HG03159 (cell line): Measurements from ENCODE around the gene WNT8B.

Experiments
- ATAC-seq: cut with Tn5 transposase; IDR thresholded peaks from one replicate; pipeline ENCODE4 v1.9.1; 2021; ENCODE audit warnings: mild to moderate bottlenecking, moderate library complexity; ENCODE audit not compliant: unreplicated experiment

WNT8B gene, protein sequence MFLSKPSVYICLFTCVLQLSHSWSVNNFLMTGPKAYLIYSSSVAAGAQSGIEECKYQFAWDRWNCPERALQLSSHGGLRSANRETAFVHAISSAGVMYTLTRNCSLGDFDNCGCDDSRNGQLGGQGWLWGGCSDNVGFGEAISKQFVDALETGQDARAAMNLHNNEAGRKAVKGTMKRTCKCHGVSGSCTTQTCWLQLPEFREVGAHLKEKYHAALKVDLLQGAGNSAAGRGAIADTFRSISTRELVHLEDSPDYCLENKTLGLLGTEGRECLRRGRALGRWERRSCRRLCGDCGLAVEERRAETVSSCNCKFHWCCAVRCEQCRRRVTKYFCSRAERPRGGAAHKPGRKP

DNA sequence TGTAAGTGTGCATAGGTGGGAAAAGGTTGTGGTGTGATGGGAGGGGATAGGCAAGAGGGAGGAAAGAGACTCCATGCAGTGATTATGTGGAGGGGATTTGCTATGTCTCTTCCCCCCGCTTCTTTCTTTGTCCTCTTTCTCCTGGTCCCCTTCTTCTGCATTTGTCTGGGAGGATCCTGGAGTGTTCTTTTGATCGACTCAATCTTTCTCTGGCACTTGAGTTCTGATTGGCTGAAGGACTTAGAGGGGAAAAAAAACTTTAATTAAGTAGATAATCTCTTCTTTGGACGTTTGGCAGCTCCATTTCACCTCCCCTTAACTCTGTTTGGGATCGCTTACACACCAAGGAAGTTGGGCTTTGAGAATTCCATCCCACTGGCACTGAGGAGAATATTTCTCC lies at the start of gene WNT8B:
TSS of gene WNT8B (plus strand) at position 301 of the 400 bp plus-strand sequence. CDS start 160 bp downstream, outside the sequence.
- ATAC-seq, result no peak

DNA sequence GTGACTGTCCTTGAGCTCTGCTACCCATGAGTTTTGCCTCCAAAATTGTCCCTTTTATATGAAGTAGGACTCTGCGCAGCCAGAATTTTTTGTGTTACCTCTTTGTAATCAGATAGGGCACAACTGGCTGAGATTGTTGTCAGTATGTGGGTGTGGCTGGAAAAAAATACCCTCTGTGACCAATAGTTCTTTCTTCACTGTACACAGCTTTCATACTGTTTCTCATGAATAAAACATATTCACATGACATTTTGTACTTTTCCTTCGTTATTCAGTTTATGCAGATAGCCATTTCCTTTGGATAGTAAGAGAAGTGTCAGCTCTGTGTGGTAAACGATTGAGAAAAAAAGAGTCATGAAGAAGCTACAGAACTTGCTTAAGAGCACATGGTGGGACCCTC lies 49.6 kb upstream of the WNT8B start:
- no peak for ATAC-seq

DNA sequence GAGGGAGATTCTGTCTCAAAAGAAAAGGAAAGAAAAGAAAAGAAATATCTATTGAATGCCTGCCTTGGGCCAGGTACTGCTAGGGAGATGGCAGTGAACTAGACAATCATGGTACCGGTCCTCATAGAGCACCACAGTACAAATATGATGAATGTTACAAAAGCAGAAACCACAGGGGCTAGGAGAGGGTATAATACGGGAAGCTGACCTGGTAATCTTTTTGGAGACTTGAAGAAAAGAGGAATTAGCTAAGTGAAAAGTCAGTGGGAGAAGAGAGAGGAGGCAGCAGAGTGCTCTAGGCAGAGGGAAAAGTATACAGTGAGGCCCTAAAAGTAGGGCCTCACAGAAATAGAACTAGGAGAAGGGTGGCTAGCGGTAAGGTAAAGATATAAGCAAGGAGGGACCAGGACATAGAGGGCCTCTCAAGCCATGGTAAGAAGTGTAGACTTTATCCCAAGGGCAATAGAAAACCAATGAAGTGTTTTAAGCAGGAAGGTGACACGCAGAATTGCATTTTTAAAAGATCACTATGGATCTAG lies 42.8 kb upstream of the WNT8B start:
- ATAC-seq, result no peak

DNA sequence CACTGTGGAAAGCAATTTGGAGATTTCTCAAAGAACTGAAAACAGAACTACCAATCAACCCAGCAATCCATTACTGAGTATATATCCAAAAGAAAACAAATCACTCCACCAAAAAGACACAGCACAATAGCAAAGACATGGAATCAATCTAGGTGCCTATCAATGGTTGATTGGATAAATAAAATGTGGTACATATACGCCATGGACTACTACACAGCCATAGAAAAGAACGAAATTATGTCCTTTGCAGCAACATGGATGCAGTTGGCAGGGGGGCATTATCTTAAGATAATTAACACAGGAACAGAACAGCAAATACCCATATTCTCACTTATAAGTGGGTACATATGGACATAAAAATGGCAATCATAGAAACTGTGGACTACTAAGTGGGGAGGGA lies 35.4 kb upstream of the WNT8B start:
- ATAC-seq, result no peak

DNA sequence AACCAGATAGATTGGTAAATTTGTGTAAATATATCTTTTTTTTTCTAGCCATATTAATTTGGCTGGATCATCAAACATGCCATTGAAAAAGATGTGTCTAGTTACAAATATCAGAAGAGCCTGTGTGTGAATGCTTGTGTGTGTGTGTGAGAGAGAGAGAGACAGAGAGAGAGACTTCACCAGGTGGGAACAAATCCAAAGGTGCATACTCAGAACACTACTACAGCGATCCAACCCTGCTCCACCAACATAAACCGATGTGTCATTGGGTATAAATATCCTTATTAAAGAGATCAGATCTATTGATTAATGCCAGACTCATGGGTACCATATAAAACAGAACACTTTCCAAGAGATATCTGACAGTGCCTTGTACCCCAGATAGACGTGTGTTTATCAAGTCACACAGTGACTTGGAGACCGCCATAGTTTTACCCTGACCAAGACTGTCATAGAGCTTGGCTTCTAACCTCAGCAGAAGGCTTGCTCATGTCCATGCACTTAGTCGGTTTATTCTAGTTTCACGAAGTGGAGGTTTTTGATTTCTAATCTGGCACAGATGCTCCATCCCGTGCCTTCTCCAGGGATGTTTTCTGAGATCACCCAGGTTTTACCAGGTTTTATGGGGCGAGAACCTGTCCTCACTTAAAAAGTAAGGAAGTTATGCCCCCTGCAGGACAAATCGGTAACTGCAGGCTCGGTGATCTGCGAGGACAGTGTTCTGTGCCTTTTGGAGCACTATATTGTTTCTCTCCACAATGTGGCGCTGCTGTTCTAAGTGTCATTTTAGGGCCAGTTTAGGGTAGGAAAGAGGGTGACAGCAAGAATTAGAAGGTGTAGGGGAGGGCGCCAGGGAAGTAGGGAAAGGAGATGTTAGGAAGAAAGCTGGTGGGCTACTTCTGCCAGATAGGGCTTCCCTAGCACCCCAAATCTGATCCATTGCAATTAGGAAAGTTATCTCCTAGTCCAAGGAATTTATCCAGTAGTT lies 29.3 kb upstream of the WNT8B start:
- ATAC-seq, result peak; percentile 82

DNA sequence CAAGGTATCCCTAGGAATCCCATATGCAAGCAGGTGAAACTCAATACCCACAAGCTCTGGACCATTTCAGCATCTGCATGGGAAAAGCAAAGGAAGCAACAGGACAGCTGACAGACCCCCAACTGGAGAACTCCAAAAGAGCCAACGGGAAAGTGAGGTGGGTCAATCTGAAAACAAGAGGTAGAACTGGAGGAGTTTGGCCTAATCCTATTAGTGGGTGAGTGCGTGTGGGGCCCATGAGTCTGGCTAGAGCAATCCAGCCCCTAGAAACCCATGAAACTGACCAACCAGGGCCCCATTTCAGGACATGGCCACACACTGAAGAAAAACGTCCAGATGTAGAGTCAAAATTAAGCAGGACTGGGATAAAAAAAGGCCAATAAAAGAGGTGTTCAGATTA lies 26.6 kb upstream of the WNT8B start:
- ATAC-seq, result no peak

DNA sequence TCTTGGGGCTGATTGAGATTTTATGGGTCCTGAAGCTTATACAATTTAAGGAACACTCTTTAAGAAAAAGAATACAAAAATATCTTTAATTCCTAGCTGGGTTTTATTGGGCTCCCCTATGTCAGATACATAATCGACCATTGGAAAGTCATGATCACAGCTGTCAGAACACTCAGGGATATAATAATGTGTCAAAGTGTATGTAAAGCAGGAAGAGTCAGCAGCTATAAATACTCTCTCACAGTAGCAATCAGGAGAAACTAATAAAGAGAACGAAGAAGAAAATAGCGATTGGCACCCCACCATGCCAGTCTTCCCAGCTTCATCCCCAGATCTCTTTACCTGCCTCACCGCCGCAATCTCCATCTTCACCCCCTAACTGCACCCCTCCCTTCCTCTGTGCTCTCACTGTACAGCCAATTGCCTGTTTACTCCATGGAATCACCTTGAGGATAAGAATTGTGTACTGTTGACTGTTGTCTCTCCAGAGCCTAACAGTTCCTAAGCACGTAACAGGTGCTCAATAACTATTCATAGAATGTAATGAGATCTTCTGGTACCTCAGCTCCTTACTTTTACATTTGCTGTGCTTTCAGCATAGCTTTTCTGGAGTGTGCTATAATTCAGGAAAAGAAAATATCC lies 24.0 kb upstream of the WNT8B start:
- no peak for ATAC-seq

DNA sequence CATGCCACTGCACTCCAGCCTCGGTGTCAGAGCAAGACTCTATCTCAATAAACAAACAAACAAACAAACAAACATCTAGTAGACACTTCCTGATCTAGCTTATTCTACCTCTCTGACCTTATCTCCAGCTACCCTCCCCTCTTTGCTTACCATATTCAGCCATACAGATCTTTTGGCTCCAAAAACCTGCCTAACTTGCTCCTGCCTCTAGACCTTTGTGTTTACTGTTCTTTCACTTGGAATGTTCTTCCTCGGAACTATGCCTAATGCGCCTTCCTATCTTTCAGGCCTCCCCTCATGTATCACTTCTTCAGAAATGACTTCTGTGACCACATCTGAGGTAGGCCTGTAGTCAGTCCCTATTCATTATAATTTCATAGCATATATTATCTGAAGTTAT lies 20.3 kb upstream of the WNT8B start:
- no peak for ATAC-seq

DNA sequence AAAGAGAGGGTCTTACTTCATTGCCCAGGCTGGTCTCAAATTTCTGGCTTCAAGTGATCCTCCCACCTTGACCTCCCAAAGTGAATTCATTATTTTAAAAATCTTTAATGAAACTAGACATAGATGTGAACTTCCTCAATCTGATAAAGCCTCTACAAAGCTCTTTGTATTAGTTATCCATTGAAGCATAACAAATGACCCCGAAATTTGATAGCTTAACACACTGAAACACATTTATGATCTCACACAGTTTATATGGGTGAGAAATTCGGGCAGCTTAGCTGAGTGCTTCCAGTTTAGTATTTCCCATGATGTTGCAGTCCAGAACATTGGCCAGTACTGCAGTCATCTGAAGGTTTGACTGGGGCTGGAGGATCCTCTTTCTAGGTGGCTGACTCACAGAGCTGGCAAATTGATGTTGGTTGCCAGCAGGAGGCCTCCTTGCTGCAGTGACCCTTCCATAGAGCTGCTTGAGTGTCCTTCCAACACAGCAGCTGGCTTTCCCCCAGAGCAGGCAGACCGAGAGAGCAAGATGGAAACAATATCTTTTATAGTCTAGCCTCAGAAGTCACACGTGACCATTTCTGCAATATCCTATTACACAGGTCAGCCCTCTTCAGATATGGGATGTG lies 16.6 kb upstream of the WNT8B start:
- ATAC-seq, result no peak

DNA sequence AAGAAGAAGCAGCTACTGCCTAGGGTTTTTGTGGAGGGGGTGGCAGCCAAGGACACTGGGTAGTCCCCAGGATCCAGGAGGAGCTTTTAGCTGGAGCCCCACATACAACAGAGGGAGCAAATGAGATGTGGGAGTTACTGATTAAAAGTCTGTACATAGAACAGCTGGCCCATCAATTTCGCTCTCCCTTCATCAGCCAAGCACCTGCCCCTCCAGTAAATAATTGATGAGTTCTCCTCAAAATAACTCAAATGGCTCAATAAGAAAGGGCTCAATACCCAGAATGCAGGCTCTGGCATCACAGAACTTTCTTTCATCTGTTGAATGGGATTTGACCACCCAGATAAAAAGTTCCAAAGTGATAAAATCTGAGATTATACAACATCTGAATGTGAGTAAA lies 15.1 kb upstream of the WNT8B start:
- no peak for ATAC-seq

DNA sequence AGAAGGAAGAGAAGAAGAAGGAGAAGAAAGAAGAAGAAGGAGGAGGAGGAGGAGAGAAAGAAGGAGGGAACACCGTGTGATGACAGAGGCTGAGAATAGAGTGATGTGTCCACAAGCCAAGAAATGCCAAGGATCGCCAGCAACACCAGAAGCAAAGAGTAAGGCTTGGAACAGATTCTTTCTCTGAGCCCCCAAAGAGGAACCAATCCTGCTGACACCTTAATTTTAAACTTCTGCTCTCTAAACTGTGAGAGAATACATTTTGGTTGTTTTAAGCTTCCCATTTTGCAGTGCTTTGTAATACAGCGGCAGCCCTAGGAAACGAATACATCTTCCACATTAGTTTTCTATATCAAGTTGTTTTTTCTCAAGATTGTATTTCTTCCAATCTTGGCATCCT lies 13.9 kb upstream of the WNT8B start:
- ATAC-seq, result no peak

DNA sequence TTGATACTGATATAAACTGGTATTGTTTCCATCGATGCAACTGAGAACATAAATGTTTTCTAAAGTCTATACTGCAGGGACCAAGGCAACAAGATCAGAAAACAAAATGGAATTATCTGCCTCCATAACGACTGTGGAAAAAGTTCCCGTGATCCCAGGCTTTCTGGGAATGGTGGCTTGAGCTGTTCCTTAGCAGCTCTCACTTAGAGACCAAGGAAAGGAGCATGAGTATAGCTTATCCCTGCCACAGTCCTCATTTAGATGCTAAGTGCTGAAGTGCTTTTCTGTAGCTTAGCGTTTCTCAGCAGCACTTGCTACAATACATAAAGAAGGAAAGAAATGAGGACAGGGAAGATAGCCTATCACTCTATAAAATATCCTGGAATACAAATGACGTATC lies 5.5 kb downstream of the WNT8B start:
- ATAC-seq, result no peak

DNA sequence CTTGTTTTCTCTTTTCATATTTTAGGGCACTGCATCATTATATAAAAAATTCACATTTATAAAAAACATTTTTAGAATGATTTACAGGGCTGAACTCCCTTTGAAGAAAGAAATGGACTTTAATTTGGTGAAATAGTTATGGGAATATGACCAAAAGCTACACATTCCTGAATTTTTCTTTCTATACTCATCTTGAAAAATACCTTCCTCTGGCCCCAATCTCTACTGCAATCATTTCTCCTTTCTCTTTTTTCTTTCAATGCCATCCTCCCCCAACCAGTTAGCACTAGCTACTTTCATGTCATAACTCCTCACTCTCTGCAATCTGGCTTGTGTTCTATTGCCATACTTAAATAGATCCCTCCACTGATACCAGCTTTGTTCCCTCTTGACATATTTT lies 6.2 kb downstream of the WNT8B start:
- no peak for ATAC-seq

DNA sequence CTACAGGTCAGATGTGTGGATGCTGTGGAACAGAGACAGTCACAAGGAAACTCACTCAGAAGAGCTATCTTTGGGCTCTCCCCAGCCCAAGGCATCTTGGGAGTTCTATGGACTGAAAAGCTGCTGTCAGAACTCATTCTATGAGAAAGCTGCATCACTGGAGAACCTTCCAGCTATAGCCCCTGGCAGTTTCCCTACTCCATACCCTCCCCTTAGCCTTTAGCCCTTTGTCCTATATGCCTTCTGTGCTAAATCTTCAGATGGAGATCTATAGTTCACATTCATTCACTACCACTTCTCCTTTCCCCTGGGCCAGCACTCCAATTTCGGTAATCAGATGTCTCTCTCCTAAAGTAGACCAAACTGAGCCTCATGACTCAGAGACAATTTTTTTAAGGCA lies 6.9 kb downstream of the WNT8B start:
- no peak for ATAC-seq

DNA sequence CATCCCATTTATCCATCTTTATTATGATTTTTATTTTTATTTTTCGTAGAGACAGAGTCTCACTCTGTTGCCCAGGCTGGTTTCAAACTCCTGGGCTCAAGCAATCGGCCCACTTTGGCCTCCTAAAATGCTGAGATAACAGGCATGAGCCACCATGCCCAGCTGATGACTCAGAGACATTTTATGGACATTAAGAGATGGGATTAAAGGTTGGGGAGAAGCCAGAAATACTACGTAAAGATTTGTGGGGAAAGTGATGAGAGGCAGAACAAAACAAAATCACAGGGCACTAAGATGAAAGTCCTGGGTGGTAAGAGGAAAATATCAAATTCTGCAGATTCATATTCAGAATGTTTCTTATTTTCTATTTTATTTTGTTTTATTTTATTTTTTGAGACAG lies 7.6 kb downstream of the WNT8B start:
- no peak for ATAC-seq

DNA sequence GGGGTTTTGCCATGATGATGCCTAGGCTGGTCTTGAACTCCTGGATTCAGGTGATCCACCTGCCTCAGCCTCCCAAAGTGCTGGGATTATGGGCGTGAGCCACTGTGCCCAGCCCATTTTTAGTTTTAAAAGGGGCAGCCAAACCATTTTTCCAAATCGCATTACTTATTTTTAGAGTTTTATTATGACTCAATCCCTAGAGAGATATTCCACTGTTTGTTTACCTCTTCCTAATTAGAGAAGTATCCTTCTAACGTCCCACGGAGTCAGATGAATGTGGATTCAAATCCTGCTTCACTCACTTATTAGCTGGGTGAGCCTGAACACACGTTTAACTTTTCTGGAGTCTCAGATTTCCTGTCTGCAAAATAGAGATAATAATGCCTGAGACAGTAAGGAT lies 15.2 kb downstream of the WNT8B start:
- no peak for ATAC-seq

DNA sequence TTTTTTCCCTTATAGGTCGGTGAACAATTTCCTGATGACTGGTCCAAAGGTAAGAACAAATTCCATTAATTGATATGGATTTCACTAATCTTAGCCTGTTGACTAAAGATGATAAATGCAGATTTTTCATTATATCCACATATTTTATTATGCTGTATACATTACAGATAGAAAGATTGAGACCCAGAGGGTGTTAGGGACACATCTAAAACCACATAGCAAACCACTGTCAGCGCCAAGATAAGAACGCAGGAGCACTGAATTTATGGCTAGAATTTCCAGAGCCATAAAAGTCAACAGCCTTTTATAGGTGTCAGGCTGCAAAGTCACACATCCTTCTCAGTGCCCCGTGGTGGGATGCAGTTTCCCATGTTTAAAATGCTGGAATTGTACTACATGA lies 16.2 kb downstream of the WNT8B start:
- ATAC-seq, result no peak

DNA sequence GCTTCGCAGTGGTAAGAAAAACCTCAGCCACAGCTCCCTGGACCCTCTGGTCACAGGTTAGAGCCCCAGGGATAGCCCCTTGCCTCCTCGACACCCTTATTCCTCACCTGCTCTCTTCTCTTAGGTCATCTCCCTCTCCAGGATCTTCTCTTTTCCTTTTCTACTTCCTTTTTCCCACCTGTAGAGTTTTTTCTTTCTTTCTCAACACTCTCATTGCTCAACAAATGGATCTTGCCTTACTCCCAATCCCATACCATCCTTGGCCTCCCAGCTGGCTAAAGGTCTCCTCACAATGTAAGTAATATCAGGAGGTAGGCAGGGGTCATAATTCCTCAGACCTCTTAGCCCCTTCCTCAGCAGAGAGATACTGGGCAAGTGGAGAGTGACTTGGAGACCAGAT lies 17.2 kb downstream of the WNT8B start:
- no peak for ATAC-seq

DNA sequence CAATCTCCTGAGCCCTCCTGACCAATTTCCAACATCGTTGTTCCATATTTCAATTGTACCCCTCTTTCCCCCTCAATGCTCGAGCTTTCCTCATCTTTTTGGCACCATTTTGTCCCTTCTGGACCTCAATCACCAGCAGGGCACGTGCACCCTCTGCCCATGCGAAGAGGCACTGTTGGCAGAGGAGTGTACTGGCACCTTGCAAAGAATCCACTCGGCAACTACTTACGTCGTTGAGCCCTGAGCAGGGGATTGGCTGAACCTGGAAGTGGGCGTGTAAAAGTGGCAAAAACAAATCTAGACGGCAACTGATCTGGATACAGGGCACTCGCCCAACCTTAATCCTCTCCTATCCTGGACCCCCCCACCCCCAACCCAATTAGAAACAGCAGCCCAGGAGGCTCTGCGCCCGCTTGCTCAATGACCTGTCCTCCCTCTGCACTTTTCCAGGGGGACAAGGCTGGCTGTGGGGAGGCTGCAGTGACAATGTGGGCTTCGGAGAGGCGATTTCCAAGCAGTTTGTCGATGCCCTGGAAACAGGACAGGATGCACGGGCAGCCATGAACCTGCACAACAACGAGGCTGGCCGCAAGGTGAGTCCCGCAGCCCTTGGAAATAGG lies 18.8 kb downstream of the WNT8B start:
- peak; percentile 97 for ATAC-seq

DNA sequence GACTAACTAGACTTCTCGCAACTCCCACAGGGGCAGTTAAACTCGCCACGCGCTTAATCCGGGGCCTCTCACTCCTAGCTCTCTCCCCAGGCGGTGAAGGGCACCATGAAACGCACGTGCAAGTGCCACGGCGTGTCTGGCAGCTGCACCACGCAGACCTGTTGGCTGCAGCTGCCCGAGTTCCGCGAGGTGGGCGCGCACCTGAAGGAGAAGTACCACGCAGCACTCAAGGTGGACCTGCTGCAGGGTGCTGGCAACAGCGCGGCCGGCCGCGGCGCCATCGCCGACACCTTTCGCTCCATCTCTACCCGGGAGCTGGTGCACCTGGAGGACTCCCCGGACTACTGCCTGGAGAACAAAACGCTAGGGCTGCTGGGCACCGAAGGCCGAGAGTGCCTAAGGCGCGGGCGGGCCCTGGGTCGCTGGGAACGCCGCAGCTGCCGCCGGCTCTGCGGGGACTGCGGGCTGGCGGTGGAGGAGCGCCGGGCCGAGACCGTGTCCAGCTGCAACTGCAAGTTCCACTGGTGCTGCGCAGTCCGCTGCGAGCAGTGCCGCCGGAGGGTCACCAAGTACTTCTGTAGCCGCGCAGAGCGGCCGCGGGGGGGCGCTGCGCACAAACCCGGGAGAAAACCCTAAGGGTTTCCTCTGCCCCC lies 19.5 kb downstream of the WNT8B start:
- peak; percentile 44 for ATAC-seq
